Measurements from ENCODE around the gene HMCN2. TPM values are rescaled to one million over a fixed set of nuclear protein-coding genes. Genes with fewer than 3 reads are reported as not detected.

Gene HMCN2
- total RNA-seq, 1 experiment from 2014 or later = not detected

- no TSS peak for BruUV-seq (replicated peaks)
- POLR2A ChIA-PET = no interaction called here
- intact Hi-C loops (cut with micrococcal nuclease) = no loop called here
- Mint-ChIP-seq H3K4me1 (ENCODE audit: insufficient read depth, unreplicated experiment) (peaks cover 16% of the 10 kb centered on the region), H3K27me3 (ENCODE audit: insufficient read depth, unreplicated experiment) (no peaks in the 10 kb centered on the region), H3K9me3 (ENCODE audit: unreplicated experiment) (peaks cover 7% of the 10 kb centered on the region), H3K27ac (ENCODE audit: low read depth, unreplicated experiment) (no peak overlapping the region), H3K36me3 (ENCODE audit: insufficient read depth, unreplicated experiment) (peaks cover 5% of the 10 kb centered on the region), H3K4me3 (ENCODE audit: unreplicated experiment) (no peak overlapping the region)
- TF ChIP-seq, protein P1, sequence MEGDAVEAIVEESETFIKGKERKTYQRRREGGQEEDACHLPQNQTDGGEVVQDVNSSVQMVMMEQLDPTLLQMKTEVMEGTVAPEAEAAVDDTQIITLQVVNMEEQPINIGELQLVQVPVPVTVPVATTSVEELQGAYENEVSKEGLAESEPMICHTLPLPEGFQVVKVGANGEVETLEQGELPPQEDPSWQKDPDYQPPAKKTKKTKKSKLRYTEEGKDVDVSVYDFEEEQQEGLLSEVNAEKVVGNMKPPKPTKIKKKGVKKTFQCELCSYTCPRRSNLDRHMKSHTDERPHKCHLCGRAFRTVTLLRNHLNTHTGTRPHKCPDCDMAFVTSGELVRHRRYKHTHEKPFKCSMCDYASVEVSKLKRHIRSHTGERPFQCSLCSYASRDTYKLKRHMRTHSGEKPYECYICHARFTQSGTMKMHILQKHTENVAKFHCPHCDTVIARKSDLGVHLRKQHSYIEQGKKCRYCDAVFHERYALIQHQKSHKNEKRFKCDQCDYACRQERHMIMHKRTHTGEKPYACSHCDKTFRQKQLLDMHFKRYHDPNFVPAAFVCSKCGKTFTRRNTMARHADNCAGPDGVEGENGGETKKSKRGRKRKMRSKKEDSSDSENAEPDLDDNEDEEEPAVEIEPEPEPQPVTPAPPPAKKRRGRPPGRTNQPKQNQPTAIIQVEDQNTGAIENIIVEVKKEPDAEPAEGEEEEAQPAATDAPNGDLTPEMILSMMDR (IDR thresholded peaks at IDR 0.05; ENCODE audit: unreplicated experiment) = no peak
- CTCF ChIA-PET = interaction anchor here (0.5 to 0.7 kb wide), 2 partner anchors 31 to 879 kb away, joined by 3 to 4 read pairs; no protein-coding TSS in a partner anchor
- no peak for DNase-seq (ENCODE audit: unreplicated experiment)
Observed at GRCh38 chr9:130429381-130429780, 163.8 kb downstream of the HMCN2 start.

- BruUV-seq (replicated peaks) = no TSS peak
- Mint-ChIP-seq H3K27me3 (ENCODE audit: insufficient read depth, unreplicated experiment) (no peaks in the 10 kb centered on the region), H3K4me3 (ENCODE audit: unreplicated experiment) (no peak overlapping the region), H3K36me3 (ENCODE audit: insufficient read depth, unreplicated experiment) (peaks cover 5% of the 10 kb centered on the region), H3K9me3 (ENCODE audit: unreplicated experiment) (peaks cover 7% of the 10 kb centered on the region), H3K27ac (ENCODE audit: low read depth, unreplicated experiment) (no peak overlapping the region), H3K4me1 (ENCODE audit: insufficient read depth, unreplicated experiment) (peaks cover 16% of the 10 kb centered on the region)
- intact Hi-C loops (cut with micrococcal nuclease) = no loop called here
- TF ChIP-seq, protein P1 (IDR thresholded peaks at IDR 0.05; ENCODE audit: unreplicated experiment) = no peak
- CTCF ChIA-PET = no interaction called here
- POLR2A ChIA-PET = no interaction called here
- no peak for DNase-seq (ENCODE audit: unreplicated experiment)
Observed at GRCh38 chr9:130429831-130430230, 164.3 kb downstream of the HMCN2 start.

- TF ChIP-seq, protein P1 (IDR thresholded peaks at IDR 0.05; ENCODE audit: unreplicated experiment) = no peak
- POLR2A ChIA-PET = no interaction called here
- CTCF ChIA-PET = no interaction called here
- H3K4me1 Mint-ChIP-seq (ENCODE audit: insufficient read depth, unreplicated experiment) = peaks cover 16% of the 10 kb centered on the region
- BruUV-seq (replicated peaks) = no TSS peak
- peaks cover 7% of the 10 kb centered on the region for H3K9me3 Mint-ChIP-seq (ENCODE audit: unreplicated experiment)
- H3K4me3 Mint-ChIP-seq (ENCODE audit: unreplicated experiment) = no peak overlapping the region
- peaks cover 7% of the 10 kb centered on the region for H3K36me3 Mint-ChIP-seq (ENCODE audit: insufficient read depth, unreplicated experiment)
- no peak for DNase-seq (ENCODE audit: unreplicated experiment)
- no peaks in the 10 kb centered on the region for H3K27me3 Mint-ChIP-seq (ENCODE audit: insufficient read depth, unreplicated experiment)
- H3K27ac Mint-ChIP-seq (ENCODE audit: low read depth, unreplicated experiment) = no peak overlapping the region
- intact Hi-C loops (cut with micrococcal nuclease) = no loop called here
Observed at GRCh38 chr9:130430232-130430631, 164.7 kb downstream of the HMCN2 start.

DNA sequence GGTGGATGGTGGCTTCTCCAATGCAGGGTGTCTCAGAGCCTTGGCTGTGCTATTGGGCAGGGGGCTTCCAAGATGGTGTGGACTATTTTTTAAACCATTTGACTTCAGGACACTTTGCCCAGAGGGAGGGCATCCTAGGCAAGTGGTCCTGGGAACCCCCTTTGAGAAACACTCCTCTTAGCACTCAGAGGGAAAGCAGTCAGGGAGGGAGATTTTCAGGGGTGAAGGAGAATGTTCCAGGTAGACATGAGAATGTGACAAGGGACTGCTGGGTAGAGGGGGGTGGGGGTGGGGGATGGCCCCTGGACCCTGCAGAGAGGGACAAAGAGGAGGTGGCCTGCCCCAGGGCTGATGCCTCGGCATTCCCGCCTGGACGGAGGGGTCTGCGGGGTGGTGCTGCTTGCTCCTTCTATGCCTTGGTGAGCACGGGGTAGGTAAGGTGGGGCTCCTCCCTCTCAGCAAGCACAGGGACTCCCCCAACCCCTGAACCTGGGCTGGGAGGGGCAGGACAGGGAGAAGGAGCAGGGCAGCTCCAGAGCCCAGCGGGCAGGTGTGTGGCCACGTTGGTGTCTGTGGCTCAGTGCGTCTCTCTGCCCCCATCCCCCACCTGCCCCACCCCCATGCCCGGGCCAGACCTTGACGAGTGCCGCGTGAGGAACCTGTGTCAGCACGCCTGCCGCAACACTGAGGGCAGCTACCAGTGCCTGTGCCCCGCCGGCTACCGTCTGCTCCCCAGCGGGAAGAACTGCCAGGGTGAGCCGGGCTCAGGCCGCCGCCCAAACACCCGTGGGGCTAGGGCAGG is 165.4 kb downstream of the HMCN2 start:
- ChIA-PET POLR2A (interaction anchor here (1.1 kb wide), 1 partner anchor 17 kb away, joined by 3 read pairs; no protein-coding TSS in a partner anchor), CTCF (interaction anchor here (1.2 kb wide), 1 partner anchor 9 kb away, joined by 3 read pairs; no protein-coding TSS in a partner anchor)
- Mint-ChIP-seq H3K27ac (ENCODE audit: low read depth, unreplicated experiment) (no peak overlapping the region), H3K27me3 (ENCODE audit: insufficient read depth, unreplicated experiment) (no peaks in the 10 kb centered on the region), H3K4me1 (ENCODE audit: insufficient read depth, unreplicated experiment) (peaks cover 16% of the 10 kb centered on the region), H3K36me3 (ENCODE audit: insufficient read depth, unreplicated experiment) (peaks cover 11% of the 10 kb centered on the region), H3K4me3 (ENCODE audit: unreplicated experiment) (no peak overlapping the region), H3K9me3 (ENCODE audit: unreplicated experiment) (peaks cover 7% of the 10 kb centered on the region)
- TF ChIP-seq, protein P1 (IDR thresholded peaks at IDR 0.05; ENCODE audit: unreplicated experiment) = no peak
- no peak for DNase-seq (ENCODE audit: unreplicated experiment)
- BruUV-seq (replicated peaks) = no TSS peak
- intact Hi-C loops (cut with micrococcal nuclease) = no loop called here
